GM21423 (cell line): Measurements from ENCODE around the gene RPS6KA2.

Source experiments
- ATAC-seq: cut with Tn5 transposase; IDR thresholded peaks from one replicate; pipeline ENCODE4 v1.9.1; 2021; ENCODE audit warnings: mild to moderate bottlenecking, moderate library complexity; ENCODE audit not compliant: unreplicated experiment

RPS6KA2 gene

DNA sequence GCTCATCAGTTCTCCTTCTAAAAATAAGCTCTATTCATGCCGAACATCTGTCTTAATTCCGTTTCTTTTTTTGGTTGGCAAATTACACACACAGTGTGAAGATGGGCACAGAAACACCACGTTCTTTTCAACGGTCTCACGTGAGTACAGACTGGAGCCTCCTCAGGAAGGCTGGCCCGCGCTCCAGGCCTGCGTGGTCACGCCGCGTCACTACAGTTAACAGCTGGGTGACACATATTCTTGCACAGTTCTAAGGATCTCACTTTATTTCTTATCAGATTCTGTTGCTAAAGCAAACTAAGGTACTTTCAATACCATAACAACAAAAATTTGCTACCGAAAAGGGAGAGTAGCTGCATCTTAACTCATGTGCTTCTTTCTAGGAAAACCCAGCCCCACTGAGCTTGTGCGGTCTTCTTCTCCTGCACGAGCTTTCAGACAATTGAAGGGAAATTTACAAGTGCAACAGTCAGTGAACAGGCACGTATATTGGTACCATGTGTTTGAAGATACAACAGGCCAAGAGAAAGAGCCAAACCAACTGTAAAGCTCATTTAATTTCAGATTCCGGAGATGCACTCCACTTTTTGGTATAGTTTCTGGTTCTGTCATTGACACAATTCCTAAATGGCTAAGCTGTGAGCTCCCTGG is 188.7 kb downstream of the RPS6KA2 start:
- ATAC-seq = no peak

DNA sequence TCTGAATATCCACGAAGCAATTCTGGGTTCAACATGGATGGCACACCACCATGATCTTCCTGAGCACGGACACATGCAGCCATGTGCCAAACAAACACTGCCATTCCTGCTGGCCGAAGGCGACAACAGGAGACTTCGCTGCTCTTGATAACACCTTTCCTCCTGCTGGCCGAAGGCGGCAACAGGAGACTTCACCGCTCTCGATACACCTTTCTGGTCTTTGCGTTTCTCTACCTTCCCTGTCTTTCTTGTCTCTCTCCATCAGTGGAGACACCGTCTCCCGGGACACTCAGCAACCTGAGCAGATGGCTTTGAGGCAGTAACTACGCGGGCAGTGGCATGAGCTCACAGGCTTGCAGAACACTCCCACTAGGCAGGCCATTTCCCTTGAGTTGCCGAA is 189.4 kb downstream of the RPS6KA2 start:
- no peak for ATAC-seq

DNA sequence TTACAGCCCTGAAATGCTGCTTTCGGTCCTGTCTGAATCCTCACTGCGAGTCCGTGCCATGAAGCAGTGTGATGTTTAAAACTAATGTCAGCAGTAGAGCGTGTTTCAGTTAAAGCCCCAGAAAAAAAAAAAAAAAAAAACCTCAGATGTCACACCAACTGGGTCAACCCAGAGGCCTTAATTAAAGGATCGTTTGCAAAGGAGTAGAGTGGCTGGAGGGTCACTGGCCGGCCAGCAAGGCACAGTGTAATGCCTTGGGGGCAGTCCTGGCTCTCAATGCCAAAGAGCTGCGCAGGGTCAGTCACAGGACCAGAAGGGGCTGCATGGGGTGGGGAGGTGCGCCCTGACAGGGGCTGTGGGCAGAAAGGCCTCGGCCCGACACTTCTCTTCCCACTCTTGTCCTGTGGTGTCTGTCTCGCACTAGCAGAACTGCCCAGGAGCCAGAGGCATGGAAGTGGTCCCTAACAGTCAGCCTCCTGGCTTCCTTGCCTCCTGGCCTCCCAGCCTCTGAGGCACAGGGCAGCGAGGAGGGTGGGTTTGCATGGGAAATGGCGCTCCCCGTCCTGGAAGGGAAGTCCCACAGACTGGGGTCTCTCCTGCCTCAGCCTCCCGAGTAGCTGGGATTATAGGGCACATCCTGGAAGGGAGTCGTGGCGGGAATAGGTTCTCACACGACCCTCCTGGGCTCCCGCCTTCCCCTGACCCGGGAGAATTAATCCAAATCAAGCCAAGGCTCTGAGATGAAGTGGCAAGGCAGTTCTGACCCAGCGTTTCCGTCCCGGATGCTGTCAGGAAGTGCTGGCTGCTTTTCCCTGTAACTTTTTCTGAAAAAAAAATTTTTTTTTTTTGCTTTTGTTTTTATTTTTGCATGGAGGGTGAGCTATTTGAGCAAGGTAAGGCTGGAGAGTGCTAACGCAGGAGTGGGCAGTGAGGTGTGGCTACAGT is 190.6 kb downstream of the RPS6KA2 start:
- ATAC-seq = no peak

DNA sequence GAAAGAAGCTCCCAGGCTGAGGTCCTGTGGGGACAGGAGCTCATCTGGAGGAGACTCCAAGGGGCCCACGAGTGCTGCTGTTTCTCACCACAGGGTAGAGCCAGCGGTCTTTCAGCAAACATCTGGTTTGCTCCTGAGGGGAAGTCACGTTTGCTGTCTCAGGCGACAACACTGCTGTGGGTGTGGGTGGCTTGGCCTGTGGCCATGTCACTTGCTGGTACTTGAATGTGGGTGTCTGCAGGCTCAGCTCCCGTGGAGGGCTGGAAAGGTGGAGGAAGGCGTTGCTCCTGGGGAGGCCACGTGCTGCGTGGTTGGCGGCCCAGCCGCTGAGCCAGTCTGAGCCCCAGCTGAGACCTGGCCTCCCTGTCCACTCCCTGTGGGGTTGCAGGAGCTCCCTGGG is 191.5 kb downstream of the RPS6KA2 start:
- no peak for ATAC-seq

DNA sequence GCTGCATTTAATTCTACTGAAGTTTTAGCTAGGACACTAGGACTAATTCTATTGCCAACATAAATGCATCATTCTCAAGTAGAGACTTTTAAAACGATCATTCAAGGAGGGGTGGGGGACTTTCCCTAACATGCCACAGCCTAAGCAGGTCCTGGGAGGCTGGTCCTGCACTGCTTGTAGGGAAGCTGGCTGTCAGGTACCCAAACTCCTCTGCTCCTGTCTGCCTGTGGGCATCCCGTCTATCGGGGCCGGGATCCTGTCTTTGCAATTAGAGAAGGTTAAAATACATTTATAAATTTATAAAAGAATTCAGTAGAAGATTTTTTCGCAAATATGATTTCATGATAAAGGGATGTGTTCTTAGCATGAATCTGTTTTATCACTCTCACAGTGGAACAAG is 192.7 kb downstream of the RPS6KA2 start:
- no peak for ATAC-seq

DNA sequence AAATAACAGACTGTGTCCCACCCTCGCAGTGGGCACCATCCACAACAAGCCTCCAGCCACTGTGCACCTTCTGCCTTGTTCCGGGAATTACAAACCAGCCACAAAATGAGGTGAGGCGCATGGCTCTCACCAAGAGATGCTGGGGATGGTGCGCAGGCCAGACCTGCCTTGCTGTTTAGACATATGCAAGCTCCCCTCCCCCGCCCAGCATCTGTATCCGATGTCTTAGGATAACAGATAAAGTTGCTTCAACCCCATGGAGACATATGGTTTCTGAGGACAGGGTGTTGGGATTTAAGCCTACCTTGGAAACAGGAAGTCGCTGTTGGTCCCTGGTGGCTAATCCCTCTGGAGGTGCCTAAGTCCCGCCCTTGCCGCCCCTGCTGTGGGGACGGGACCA is 194.0 kb downstream of the RPS6KA2 start:
- no peak for ATAC-seq

DNA sequence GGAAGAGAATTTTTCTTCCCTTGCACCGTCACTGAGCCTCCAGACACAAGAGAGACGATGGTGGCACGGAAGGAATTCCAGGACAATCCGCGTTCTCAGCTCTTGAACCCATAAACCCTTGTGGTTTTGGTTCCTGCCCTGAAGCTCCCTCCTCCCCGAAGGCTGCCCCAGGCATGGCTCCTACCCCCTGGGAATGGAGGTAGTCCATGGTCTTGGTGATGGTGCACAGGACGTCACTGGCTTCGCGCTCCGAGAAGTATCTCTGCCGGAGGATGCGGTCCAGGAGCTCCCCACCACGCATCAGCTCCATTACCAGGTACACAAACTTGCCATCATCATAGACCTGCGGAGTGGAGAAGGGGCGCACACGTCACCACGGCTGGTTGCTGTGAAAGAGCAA is 196.8 kb downstream of the RPS6KA2 start:
- ATAC-seq = no peak

DNA sequence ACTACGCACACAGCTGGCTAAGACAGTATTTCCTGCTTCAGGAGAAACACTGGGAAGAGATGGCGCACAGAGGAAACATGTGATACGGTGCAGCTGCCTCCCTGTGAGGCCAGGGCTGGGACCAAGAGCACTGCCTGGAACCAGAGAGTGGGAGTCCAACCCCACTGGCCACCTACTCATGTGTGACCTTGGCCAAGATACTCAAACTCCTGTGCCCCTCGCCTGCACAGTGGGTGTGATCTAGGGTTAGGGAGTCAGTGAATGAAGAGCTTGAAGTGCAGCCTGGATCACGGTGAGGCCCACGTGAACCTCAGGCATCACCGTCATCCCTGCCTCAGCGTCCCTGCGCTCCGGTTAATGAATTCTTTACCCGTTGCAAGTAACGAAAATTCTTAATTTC is 202.6 kb downstream of the RPS6KA2 start:
- ATAC-seq = no peak

DNA sequence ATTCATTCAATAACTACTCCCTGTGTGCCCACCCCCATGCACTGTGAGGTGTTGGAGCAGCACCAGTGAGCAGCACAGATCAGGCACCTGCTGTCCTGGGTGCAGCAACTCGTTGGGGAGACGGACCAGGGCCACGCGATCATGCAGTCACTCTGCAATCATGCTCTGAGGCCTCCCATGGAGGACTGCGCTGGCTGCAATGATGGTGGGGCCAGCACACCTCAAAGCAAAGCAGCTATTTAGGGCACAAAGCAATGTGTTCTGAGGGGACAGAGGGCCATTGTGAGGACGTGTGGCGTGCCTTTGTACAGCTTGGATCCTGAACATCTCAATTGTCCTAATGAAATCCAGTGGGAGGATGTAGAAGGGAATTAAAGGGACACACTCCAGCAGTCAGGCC is 203.3 kb downstream of the RPS6KA2 start:
- ATAC-seq = no peak

DNA sequence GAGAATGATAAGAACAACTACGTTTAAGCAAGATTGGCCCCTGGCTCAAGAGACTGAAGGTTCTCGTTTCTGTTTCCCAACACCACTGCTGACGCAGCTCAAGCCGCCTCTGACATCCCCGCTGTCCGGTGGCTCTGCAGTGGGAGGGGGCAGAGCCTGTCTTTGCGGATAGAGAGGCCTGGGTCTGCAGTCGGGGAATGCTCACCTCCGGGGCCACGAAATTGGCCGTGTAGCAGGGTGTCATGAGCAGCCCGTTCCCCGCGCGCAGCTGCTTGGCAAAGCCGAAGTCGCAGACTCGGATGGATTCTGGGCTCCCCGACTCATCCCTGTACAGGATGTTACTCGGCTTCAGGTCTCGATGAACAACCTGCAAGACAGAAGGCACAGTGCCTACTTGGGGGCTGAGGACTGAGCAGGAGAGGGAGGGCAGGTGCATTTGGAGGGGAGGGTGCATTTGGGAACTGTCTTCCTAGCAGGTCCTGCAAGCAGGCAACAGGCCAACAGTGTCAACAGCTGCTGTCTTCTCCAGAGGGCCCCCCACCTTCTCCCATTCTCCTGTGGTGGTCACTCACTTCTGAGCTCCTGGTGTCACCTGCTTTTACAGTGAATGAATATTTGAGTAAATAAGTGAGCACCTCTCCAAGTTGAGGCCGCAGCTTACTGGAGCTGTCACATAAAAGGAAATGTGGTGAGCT is 203.9 kb downstream of the RPS6KA2 start:
- ATAC-seq = no peak

DNA sequence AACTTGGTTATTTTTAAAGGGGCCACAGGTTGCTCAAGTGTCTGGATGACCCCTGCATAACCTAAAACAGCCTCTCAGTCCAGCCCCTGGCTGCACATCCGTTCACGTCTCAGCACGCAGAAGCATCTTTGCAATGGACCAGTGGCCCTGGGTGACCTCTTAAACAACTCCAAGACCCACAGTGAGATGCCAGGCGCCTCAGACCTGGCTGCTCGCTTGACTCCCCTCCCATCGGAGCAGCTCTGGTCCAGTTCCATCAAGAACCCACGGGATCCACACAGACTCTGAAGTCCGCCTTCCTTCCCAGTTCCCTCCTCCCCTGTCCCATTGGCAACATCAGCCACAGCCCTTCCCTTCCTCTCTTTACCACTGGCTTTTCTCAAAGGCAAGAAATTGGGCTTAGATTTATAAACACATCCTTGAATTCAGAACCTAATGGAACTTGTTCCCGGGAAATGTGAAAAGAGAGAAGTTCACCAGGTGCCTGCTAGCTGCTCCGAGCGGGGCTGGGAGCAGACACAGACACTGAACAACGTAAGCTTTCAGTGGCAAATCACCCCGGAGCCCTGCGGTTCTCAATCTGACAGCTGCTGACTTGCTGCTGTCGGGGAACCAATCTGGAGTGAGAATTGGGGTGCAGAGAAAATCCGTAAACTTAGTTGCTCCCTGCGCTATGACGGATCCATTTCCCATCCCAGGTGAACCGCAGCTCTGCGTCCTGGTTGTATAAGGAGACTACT is 204.7 kb downstream of the RPS6KA2 start:
- no peak for ATAC-seq

DNA sequence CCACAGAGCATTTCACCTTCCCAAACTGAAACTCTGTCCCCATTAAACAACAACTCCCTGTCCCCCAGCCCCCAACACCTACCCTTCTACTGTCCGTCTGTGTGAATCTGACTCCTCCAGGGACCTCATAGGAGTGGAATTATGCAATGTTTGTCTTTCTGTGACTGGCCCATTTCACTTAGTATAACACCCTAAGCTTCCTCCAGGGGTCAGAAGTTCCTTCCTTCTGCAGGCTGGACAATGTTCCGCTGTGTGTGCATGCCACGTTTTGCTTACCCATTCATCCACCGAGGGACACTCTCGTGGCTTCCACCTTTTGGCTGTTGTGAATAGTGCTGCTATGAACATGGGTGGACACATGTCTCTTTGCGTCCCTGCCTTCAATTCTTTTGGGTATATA is 206.7 kb downstream of the RPS6KA2 start:
- ATAC-seq = no peak

DNA sequence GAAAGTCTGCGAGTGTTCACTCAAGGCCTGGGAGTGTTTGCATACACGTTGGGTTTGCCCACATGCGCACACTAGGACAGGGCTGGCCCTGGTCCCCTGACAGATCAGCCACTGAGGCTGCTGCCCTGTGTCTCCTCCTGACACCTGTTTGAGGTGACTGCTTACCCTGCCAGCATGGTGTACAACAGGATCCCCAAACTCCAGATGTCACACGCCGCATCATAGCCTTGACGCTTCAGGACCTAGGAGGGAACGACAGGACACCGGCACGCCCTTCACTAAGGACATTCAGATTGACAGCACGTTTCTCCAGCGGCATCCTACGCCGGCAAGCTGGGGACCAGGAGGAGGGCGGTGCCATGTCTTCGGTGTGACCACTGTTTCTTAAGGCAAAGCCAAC is 207.3 kb downstream of the RPS6KA2 start:
- ATAC-seq = peak; percentile 18

DNA sequence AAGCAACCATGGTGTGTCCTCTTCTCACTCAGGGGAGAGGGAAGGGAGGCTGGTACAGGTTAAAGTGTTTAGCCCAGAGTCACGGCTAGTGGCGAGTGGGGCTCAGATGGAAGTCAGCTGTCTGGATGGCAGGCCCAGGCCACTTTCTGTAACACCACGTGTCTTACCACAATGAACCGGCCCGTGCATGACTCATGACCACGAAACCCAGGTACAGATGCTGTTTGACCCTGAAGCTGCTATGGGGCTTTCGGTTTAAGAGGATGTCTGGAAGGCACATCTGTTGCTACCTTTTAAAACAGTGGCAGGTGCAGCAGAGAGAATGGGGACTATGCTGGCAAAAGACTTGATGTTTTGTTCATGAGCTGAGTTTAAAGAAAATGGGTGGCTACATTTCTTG is 207.8 kb downstream of the RPS6KA2 start:
- ATAC-seq = peak; percentile 96

DNA sequence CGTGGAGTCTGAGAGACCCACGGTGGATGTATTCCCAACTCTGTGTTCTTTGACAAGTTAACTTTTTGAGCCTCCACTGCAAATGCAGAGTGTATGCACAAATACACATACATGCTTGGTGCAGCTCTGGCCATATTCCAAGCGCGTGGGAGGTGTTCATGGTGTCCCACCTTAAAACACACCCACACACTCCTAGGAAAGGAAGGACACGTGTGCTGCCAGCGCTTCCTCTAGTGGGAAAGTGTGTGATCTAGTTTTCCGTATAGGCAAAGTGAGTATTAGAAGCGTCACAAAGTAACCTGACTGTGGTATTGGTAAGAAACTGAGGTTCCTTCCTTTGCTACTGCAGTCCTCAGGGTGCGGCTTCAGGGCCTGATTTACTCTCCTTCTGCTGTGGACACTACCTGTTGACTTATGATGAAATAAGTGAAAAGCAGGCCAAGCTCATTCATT is 208.3 kb downstream of the RPS6KA2 start:
- ATAC-seq = no peak

DNA sequence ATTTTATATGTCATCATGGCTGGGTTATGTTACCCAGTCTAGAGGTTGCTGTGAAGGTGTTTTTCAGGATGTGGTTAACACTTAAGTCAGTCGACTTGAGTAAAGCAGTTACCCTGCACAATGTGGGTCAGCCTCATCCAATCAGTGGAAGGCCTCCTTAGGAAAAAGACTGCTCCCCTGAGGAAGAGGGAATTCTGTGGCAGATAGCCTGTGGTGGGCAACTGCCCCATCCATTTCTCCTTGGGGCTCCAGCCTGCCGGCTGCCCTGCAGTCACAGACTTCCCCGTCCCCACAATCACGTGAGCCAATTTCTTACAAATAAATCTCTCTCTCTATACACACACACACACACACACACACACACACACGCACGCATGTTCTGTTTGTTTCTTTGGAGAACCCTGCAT is 209.8 kb downstream of the RPS6KA2 start:
- peak; percentile 34 for ATAC-seq

DNA sequence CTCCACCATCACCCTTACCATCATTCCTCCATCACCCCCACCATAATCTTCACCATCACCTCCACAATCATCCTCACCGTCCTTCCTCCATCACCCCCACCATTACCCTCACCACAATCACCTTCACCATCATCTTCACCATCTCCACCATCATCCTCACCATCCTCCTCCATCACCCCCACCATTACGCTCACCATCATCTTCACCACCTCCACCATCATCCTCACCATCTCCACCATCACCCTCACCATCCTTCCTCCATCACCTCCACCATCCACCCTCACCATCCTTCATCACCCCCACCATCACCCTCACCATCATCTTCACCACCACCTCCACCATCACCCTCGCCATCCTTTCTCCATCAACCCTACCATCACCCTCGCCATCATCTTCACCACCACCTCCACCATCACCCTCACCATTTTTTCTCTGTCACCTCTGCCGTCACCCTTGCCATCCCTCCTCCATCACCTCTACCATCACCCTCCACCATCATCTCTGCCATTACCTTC is 211.2 kb downstream of the RPS6KA2 start:
- ATAC-seq = no peak

DNA sequence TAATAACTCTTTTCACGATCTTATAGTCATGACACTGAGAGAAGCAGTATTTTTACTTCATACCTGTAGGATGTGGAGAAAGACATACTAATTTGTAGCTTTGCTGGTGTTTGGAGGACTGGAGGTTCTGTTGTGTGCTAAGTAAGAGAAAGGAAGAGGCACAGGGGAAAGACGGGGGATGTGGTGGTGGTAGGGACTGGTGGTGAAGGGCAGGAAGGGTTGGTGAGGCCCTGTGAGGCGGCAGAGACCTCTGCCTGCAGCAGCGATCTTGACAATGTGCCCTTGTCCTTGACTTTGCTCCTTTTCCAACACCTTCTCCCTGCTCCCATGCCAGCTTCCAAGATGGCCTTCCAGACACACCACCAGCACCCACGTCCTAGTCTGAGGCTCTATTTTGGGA is 211.7 kb downstream of the RPS6KA2 start:
- no peak for ATAC-seq

DNA sequence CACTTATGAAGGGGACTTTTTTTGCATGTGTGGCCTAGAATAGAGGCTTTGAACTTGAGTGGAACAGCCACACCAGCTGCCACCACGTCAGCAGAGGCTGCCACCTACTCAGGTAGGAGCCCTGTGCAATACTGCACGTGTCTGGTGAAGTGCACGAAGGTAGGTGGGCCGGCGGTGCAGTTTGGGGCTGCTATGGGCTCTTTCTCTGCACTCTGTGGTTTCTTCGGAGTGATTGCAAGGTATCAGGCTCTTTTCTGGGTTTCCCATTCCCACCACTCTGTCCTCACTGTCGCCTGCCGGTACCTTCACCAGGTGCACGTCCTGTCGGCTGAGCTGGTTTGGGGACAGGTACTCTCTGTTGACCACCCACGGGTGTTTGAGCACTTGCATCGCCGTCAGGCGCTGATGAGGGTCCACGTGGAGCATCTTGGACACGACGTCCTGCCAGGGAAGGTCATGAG is 213.5 kb downstream of the RPS6KA2 start:
- no peak for ATAC-seq

DNA sequence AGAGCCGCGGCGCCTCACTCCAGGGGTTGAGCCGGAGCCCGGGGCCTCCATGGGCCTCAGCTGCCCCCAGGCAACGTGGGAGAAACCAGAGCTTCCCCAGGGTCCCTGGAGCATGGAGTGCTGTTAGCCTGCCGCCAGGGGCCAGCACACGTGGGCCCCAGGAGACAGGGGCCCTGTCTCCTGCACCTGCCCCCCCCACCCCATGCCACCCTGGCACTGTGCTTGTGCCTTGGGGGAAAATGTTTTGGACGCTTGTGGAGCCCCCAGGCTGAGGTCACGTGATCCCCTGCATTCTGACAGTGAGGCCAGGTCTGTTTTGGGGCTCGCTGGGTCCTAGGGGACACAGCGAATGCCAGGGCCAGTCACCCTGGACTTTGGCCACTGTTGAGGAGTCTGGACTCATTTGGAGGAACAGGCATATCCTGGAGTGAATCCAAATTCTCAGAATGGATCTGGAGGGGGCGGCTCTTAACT is 214.1 kb downstream of the RPS6KA2 start:
- no peak for ATAC-seq
